ENCODE measurements around the gene DNAAF3. TPM values are rescaled to one million over a fixed set of nuclear protein-coding genes. Genes with fewer than 3 reads are reported as not detected.

DNAAF3 gene
- total RNA-seq, 2 experiments from 2014 or later = not detected

DNA sequence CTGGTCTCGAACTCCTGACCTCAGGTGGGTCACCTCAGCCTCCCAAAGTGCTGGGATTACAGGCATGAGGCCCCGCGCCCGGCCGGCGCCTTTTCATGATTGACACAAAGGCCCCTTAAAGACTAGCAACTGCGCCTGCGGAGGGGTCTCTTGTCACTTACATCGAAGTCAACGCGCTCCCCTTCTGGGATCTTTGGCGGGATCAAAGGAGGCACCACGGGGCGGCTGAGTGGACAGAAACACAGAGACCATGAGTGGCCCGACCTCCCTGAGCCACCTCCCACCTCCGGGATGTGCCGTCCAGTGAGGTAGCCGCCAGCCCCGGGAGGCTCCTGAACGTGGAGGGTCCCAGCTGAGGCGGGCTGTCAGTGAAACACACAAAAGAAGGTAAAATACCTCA lies 24.7 kb downstream of the DNAAF3 start:
- TF ChIP-seq, protein P1, sequence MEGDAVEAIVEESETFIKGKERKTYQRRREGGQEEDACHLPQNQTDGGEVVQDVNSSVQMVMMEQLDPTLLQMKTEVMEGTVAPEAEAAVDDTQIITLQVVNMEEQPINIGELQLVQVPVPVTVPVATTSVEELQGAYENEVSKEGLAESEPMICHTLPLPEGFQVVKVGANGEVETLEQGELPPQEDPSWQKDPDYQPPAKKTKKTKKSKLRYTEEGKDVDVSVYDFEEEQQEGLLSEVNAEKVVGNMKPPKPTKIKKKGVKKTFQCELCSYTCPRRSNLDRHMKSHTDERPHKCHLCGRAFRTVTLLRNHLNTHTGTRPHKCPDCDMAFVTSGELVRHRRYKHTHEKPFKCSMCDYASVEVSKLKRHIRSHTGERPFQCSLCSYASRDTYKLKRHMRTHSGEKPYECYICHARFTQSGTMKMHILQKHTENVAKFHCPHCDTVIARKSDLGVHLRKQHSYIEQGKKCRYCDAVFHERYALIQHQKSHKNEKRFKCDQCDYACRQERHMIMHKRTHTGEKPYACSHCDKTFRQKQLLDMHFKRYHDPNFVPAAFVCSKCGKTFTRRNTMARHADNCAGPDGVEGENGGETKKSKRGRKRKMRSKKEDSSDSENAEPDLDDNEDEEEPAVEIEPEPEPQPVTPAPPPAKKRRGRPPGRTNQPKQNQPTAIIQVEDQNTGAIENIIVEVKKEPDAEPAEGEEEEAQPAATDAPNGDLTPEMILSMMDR (IDR thresholded peaks at IDR 0.05) = no peak
- Histone ChIP-seq H3K4me1 (ENCODE audit: insufficient read depth, low read length) (peaks cover 20% of the 10 kb centered on the region), H3K9me3 (ENCODE audit: control insufficient read depth in 1 of 2, insufficient read depth in 1 of 2, low read length in 2 of 2) (peaks cover 0 to 5% of the 10 kb centered on the region in 2 experiments), H3K27ac (ENCODE audit: low read depth in 1 of 2, low read length in 2 of 2) (no peak overlapping the region), H3K36me3 (ENCODE audit: insufficient read depth, low read length) (no peaks in the 10 kb centered on the region), H3K27me3 (ENCODE audit: control insufficient read depth in 1 of 2, insufficient read depth in 2 of 2, low read length in 2 of 2) (peaks cover 50 to 58% of the 10 kb centered on the region in 2 experiments), H3K4me3 (ENCODE audit: low read length) (no peak overlapping the region)
- ChIA-PET POLR2A (interaction anchor here (0.6 kb wide), 1 partner anchor 352 kb away, joined by 3 read pairs; no protein-coding TSS in a partner anchor), CTCF (interaction anchor here (1.0 to 1.8 kb wide), 6 partner anchors 19 to 464 kb away, joined by 3 to 27 read pairs (median 6); partner anchors contain the start of gene TMEM238)
- no peak overlapping the region for H3K4me3 Mint-ChIP-seq
- no peak overlapping the region for H3K27ac Mint-ChIP-seq
- peaks cover 59% of the 10 kb centered on the region for H3K27me3 Mint-ChIP-seq
- H3K9me3 Mint-ChIP-seq = no peaks in the 10 kb centered on the region
- H3K36me3 Mint-ChIP-seq (ENCODE audit: low read depth) = no peaks in the 10 kb centered on the region
- intact Hi-C loops (cut with DNase I, micrococcal nuclease) = loop anchor here (1.0 to 5.0 kb wide), 5 partner anchors 242 to 491 kb away; no protein-coding TSS in a partner anchor
- ATAC-seq (ENCODE audit: poor library complexity) = no peak
- DNase-seq = no peak
- peaks cover 5% of the 10 kb centered on the region for H3K4me1 Mint-ChIP-seq (ENCODE audit: low read depth)

DNA sequence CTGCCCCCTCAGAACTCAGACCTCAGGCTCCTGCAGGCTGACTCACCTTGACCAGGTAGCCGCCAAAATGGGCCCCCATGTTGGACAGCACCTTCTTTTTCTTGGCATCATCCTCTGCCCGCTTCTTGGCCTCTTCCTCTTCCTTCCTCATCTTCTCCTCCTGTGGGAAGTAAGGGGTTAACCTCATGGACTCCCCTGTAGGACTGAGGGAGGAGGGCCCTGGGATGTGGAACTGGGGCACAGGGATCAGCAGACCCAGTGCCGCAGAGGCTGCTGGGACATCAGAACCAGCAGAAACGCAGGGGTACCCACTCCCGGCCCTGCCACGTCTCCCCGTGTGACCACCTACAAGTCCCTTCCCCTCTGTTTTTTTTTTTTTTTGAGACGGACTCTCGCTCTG lies 28.5 kb downstream of the DNAAF3 start:
- TF ChIP-seq, protein P1 (IDR thresholded peaks at IDR 0.05) = no peak
- peaks cover 9% of the 10 kb centered on the region for H3K4me1 ChIP-seq (ENCODE audit: insufficient read depth, low read length)
- H3K27ac ChIP-seq (ENCODE audit: low read depth in 1 of 2, low read length in 2 of 2) = no peak overlapping the region
- peaks cover 31 to 38% of the 10 kb centered on the region in 2 experiments for H3K27me3 ChIP-seq (ENCODE audit: control insufficient read depth in 1 of 2, insufficient read depth in 2 of 2, low read length in 2 of 2)
- intact Hi-C loops (cut with DNase I, micrococcal nuclease) = no loop called here
- Mint-ChIP-seq H3K4me3 (no peak overlapping the region), H3K9me3 (no peaks in the 10 kb centered on the region), H3K36me3 (ENCODE audit: low read depth) (no peaks in the 10 kb centered on the region), H3K27me3 (peaks cover 35% of the 10 kb centered on the region), H3K4me1 (ENCODE audit: low read depth) (no peaks in the 10 kb centered on the region), H3K27ac (no peak overlapping the region)
- ChIA-PET POLR2A (no interaction called here), CTCF (no interaction called here)
- H3K4me3 ChIP-seq (ENCODE audit: low read length) = no peak overlapping the region
- DNase-seq = no peak
- ATAC-seq (ENCODE audit: poor library complexity) = no peak
- peaks cover 0 to 6% of the 10 kb centered on the region in 2 experiments for H3K9me3 ChIP-seq (ENCODE audit: control insufficient read depth in 1 of 2, insufficient read depth in 1 of 2, low read length in 2 of 2)
- no peaks in the 10 kb centered on the region for H3K36me3 ChIP-seq (ENCODE audit: insufficient read depth, low read length)

DNA sequence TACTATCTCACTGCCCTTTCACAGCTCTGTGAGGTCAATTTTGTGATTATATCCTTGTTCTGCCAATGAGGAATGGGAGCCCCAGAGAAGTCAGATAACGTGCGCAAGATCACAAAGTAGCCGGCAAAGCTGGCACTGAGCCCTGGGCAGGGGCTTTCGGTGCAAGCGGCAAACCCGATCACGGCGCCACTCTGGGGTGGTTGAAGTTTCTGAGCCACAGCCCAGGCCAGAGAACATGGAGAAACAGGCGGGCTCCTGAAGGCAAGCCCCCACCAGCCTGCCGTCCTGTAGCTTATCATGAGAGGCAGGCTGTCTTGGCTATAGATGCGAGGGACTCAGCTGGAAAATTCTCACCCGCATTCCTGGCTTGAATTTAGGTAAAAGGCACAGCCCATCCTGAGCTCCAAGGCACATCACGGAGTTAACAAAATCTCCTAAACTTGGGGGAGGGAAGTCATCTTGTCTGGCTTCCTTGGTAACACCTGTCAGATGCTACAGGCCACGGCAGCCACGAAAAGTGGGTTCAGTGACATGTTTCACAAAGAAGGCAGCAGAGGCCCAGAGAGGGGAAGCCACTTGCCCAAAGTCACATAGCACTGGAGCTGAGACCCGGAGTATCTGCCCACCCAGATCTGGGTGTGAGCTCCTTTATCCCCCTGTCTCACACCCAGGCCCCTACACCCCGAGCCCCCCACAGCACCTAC lies 29.9 kb downstream of the DNAAF3 start:
- Mint-ChIP-seq H3K27ac (no peak overlapping the region), H3K4me3 (no peak overlapping the region), H3K27me3 (peaks cover 39% of the 10 kb centered on the region), H3K9me3 (no peaks in the 10 kb centered on the region), H3K36me3 (ENCODE audit: low read depth) (no peaks in the 10 kb centered on the region), H3K4me1 (ENCODE audit: low read depth) (no peaks in the 10 kb centered on the region)
- ATAC-seq (ENCODE audit: poor library complexity) (no peak), DNase-seq (no peak)
- ChIA-PET CTCF (interaction anchor here (0.6 kb wide), 1 partner anchor 371 kb away, joined by 5 read pairs; no protein-coding TSS in a partner anchor), POLR2A (no interaction called here)
- H3K4me3 ChIP-seq (ENCODE audit: low read length) = no peak overlapping the region
- no peak overlapping the region for H3K27ac ChIP-seq (ENCODE audit: low read depth in 1 of 2, low read length in 2 of 2)
- H3K4me1 ChIP-seq (ENCODE audit: insufficient read depth, low read length) = peaks cover 5% of the 10 kb centered on the region
- intact Hi-C loops (cut with DNase I, micrococcal nuclease) = no loop called here
- no peaks in the 10 kb centered on the region for H3K36me3 ChIP-seq (ENCODE audit: insufficient read depth, low read length)
- peaks cover 33 to 42% of the 10 kb centered on the region in 2 experiments for H3K27me3 ChIP-seq (ENCODE audit: control insufficient read depth in 1 of 2, insufficient read depth in 2 of 2, low read length in 2 of 2)
- TF ChIP-seq, protein P1 (IDR thresholded peaks at IDR 0.05) = no peak
- H3K9me3 ChIP-seq (ENCODE audit: control insufficient read depth in 1 of 2, insufficient read depth in 1 of 2, low read length in 2 of 2) = peaks cover 0 to 6% of the 10 kb centered on the region in 2 experiments

Data from CD4-positive, alpha-beta T cell (primary cell).